Left hindlimb (tissue), 1 donor: ENCODE results near the gene AVPR1B.
A peak's percentile ranks its signal among the peaks of the same experiment; 100 is the strongest.

Experiments used
- DNase-seq: peaks from one replicate; pipeline ENCODE4 v3.0.0-alpha.2; 2018

Gene AVPR1B

DNA sequence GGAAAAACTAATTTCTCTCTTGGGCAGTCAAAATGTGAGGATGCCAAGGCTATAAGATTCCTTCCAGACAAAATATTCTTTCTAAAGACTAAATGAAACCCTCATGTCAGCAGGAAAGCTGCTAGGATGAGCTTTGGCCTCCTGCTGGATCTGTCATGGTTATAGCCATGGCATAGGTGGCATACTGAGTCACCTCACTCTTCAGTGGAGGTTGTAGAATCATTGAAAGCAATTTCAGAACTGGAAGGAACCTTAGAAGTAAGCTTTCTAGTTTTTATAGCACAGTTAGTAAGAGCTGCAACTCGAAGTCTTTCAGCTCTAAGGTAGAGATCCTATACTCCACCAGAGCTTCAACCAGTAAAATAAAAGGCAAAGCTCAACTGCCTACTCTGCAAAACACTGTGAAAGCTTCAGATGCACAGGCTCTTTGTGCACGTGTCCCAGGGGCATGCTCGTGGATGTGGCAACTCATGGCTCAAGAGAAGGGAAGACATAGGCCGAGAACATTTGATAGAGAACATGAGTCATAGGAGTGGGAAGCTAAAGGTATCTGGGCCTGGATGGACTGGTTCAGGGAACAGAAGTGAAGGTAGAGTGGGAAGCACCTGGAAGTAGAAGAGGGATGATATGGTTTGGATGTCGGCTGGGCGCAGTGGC lies 5.8 kb downstream of the AVPR1B start:
- no peak for DNase-seq

DNA sequence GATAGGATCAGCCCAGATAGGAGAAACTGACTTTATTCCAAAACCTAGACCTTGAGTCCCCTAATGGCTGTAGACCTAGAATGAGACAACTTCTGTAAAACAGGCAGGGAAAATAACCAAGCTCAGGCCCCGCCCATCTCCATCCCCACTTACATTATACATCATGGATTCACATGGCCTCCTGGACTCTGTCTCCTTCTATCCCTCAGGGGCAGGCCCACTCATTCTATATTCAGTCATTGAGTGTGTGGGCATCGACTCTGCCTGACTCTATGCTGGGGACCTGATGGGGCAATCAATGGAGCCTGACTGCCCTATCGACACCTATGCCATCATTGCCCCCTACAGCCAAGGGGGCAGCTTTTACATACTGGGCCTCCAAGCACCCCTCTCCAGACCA lies 6.4 kb downstream of the AVPR1B start:
- DNase-seq: no peak

DNA sequence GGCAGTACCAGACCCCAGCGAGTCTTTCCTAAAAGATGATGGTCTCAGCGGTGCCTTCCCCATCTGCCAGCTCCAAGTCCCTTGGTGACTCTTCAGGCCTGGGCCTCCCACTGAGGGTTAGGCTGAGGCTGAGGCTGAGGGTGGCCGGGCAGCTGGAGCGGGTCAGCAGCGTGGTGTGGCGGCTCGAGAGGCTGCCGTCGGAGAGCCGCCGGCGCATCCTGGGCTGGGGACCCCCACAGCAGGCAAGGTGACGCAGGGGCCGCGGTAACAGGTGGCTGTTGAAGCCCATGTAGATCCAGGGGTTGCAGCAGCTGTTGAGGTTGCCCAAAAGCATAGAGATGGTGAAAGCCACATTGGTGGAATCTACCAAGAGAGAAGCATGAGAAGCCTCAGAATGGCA lies 7.0 kb downstream of the AVPR1B start:
- DNase-seq: no peak

DNA sequence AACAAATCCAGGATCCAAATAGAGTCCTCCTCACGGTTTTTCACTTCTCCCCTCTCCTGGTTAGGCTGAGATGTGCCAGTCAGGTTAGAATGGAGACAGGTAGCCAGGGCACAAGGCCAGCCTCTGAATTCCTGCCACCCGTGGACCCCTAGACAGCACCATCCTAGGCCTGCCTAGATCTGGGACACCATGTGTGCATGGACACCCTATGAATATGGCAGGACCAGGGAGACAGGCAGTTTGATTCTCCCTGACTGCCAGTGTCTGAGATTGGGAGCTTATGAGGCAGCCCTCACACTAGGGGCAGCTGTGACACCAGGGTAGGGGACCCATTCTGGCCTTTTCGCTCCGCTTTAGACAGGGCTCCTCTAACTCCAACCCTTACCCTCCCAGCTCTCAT lies 7.5 kb downstream of the AVPR1B start:
- DNase-seq: no peak

DNA sequence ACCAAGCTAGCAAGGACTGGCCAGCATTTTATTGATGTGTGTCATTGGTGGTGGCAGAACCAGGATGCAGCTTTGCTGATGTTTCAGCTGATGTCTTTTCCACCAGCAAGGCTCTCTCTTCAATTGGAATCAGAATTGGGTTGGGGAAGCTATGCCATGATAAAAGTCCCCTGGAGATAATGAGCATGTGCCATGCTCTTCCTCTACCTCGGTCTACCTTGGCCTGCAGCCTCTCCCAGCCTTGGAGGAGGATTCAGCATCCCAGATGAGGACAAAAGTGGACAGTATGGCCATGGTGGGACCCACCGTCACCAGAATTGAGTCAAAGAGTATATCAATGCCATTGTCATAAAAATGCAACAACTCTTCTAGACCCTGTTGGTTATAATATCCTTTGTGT lies 8.6 kb downstream of the AVPR1B start:
- DNase-seq: no peak

DNA sequence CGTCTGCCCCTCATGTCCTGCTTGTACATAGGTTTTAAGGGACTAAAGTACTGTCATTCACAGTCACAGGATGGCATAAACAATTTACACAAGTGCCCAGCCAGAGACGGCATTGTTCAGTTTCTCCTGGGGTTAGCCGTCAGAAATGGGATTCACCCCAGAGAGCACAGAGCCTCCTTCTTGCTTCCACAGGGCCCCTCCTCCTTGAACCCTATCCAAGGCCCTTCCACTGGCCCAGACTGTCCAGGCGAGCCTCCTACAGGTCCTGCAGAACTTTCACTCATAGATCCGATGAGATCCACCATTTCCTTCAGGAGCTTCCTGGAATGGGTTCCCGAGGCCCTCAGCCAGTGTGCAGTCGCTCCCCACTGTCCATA lies 10.0 kb downstream of the AVPR1B start:
- no peak for DNase-seq

DNA sequence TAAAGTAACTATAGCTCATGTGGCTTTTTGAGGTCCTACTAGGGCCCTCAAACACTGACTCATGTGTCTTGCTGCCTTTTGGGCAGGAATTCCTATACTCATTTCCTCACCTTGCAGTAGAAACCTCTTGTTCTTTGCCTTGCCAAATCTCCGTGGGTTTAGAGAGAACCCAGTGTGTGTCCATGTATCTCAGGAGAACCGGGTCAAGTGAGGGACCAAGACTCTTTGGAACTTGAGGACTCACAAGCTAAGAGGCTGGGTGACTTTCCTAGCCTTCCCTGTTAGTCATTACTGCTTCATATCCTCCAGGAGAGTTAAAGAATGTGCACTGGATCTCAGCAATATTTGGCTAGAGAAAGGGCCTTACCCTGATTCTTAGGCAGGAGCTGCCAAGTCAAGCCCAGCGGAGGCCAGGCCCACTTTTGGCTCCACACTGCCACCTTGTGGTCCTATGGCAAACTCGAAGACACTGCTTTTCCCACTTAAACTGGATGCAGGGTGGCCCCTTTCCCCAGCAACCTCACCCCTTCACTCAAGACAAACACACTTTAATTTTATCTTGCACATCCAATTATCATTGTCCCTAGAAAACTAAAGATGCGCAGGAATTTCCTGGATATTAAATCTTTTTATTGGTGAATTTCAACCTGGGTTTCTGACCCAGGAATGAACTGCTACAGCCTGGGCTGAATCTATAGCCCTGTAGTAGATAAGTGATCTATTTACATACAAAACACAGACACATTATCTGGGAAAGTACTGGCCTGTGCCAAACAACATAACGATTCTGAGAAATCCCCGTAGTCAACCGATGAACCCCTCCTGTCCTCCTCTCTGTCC lies 10.6 kb downstream of the AVPR1B start:
- peak; percentile 89 for DNase-seq

DNA sequence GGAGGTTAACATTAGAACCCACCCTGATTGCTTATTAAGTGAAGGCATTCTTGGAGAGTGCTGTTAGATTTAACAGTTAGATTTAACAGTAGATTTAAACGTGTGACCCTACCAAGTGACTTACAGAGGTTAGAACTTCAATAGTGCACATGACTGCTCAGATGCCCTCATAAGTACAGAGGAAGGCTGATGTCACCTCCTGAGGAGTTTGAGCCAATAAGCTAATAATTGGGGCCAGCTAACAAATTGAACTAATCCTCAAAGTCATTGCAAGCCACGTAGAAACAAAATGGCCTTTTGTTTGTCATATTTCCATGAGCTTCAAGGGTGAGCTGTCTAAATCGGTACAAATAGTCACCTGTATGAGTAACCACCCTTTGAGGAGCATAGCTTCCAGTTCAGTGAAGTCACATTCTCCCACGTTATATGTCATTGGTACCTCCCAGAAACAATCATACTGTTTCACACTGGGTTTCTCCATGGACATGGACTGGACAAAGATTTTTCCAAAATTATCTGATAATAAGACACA lies 11.7 kb downstream of the AVPR1B start:
- DNase-seq: no peak

DNA sequence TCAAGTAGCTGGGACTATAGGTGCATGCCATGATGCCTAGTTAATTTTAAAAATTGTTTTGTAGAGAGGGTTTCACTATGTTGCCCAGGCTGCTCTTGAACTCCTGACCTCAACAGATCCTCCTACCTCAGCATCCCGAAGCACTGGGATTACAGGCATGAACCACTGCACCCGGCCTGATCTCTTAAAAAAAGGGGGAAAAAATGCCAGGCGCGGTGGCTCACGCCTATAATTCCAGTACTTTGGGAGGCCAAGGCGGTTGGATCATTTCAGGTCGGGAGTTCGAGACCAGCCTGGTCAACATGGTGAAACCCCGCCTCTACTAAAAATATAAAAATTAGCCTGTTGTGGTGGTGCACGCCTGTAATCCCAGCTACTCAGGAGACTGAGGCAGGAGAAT lies 13.2 kb downstream of the AVPR1B start:
- no peak for DNase-seq

DNA sequence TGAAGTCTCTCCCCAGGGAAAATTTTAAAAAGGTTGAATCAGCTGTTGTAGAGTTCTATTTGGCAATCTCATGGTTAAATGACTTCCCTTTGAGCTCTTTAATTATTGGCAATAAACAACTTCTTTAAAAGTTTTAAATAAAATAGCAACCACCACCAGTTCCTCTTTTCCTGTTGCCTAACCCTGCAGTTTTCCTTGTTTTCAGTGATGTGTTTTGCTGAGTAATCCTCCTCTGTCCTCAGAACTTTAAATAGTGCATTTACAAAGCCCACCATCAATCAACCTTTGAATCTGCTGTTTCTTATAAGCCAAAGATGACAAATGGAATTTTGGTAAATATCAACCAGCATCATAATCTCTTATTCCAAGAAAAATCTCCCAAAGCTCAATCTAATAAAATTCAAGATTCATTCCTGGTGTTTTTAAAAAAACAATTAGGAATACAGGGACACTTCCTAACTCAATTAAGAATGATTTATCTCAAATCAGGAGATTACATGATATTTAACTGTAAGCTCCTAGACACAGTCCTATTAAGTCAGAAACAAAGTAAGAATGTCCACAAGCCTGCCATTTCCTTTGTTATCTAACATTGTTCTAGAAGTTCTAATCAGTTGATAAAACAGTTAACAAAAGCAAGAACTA lies 14.8 kb downstream of the AVPR1B start:
- no peak for DNase-seq

DNA sequence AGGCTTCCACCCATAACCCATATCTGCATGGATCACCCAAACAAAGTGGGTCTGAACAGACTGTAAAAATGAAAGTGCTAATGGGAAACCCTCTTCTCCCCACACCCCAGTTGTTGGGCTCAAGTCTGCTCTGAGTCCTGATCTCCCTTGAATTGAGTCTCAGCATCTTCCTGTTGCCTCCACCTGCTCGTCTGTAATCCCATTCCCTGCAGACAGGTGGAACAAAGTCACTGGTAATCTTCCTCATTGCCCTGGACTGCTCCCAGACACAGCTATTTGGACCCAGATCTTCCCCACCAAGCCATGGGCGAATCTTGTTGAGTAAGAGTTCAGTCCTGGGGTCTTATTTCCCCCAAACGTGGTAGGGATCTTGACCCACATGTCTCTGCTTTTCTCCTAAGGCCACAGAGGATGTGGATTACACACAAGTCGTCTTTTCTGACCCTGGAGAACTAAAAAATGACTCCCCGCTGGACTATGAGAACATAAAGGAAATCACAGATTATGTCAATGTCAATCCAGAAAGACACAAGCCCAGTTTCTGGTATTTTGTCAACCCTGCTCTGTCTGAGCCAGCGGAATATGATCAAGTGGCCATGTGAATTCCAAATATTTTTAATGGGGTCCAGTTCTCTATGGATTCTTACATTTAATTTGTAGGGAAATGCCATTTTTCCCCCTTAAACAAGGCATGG lies 15.7 kb downstream of the AVPR1B start:
- DNase-seq: no peak

DNA sequence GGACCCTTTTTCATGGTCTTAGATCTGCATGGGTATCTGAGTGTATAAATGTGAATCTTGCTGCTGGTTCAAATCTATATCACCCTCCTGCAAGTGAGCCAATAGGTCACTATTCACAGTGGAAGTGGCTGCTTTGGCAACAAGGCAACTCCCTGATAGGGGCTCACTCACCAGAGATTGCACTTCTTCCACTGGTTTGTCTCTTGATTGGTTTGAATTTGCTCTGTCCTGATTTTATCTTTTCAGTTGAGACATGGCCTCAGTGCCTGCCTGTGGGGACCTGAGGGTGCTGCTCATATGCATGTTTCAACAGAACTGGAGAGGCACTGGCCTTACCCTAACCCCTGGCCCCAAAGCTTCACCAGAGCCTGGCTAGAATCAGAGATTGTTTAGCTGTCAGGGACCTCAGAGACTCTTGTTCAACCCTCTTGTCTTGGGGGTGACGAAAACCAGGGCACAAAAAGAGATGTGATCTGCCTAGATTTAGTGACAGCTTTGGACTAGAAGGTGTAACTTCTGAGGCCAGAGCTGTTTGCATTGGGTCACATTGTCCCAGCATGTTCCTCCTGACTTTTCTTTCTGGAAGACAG lies 16.9 kb downstream of the AVPR1B start:
- no peak for DNase-seq

DNA sequence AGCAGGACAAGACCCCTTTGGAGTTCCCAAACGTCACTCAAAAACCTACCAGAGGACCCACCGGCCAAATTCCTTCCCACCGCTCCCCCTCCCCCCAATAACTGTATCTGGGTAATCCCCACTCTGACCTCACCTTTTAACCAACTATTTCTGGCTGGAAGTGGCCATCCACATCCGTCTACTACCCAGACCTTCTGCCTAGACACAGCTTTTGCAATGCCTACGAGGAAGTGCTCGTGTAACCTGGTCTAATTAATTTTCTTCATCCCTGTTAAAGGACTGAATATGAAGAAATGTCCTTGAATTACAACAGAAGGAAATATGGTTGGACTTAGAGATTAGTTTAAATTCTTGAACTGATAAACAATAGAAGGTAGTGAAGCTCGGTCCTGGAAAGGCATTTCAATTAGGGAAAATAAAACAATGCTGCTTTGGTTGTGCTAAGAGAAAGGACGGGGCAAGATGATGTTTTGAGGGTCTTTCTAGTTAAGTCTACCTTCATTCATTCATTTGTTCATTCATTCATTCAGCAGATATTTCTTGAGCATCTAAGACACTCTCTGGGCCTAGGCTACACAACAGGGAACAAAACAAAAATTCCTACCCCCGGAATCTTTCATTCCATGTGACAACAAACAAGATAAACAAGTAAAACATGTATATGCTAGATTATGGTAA lies 18.8 kb downstream of the AVPR1B start:
- DNase-seq: no peak

DNA sequence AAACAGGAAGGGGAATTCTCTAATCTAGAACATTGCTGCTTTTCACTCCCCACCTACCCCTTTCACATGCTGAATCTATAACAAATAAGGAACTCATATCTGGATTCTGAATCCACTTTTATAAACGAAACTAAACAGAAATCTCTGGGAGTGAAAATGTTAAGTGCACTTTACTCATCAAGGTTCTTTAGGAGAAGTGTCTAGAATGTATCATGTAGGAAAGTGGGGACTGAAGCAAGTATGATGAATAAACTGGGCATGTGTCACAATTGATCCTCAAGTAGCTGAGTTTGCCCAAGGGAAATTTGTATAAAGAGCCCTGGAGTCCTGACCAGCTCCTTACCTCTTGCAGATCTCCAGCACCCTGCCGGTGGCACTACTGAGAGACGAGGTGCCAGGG lies 19.8 kb downstream of the AVPR1B start:
- DNase-seq: no peak

DNA sequence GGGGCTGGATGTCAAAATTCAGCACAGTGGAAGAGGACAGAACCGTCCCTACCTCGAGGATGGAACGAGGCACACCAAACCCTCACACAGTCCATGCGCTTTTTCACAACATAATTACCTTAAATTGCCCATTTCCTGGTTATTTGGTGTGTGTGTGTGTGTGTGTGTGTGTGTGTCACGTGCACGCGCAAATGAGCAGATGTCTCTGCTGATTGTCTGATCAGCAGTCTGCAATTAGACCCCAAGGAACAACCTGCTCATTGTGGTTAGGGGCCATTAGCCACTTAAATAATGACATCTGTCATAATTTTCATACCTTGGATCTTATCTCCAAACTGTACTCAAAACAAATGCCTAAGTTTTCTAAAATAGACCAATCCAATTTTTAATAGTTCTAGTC lies 23.2 kb downstream of the AVPR1B start:
- DNase-seq: no peak

DNA sequence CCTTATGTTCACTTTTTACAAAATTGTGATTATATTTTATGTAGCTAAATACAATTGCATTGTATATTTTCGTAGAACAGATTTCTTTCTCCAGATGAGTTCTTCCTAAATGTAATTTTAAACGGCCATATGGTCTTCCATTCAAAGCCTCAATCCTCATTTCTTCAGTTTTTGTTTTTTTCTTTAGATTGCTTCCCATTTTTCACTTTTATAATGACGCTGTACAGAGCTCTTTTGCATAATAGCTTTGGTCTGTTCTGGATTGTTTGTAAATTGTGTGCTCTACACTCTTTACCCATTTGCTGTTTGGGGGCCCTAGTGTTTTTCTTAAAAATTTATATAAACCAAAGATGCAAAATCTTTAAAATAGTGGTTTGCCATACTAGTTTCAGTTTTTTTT lies 27.8 kb downstream of the AVPR1B start:
- no peak for DNase-seq

DNA sequence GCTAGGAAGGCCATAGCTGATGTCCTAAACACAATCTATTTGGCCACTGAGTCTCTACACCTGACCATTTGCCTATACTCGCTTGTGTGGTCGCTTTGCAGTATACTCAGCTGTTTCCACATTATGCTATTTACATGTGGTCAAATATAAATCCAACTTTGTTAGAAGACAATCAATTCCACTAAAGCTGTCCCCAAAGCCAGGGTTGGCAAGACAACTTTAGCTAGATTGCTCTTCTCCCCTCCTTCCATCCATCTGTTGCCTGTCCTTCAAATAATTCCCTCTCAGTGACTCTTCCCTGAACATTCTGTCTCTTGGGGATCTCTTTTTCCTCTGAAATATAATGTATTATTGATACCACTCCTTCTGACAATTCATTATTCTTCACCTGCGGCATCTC lies 30.1 kb downstream of the AVPR1B start:
- DNase-seq: no peak

DNA sequence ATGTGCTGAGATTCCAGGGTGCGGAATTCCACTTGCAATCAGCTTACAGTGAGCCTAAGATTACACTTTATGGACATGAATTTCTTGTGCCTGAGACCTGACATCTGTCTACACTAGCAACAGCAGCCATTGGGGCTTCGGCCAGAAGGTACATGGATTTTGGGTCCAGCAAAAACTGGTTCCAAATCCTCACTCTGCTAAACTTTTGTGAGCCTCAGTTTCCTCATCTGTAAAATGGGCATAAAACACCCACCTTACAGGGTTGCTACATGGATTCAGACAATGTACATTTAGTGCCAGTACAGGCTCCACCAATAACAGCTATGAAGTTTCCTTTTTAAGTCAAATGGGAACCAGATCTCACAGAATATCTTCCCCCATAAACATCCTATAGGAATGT lies 33.4 kb downstream of the AVPR1B start:
- DNase-seq: no peak

DNA sequence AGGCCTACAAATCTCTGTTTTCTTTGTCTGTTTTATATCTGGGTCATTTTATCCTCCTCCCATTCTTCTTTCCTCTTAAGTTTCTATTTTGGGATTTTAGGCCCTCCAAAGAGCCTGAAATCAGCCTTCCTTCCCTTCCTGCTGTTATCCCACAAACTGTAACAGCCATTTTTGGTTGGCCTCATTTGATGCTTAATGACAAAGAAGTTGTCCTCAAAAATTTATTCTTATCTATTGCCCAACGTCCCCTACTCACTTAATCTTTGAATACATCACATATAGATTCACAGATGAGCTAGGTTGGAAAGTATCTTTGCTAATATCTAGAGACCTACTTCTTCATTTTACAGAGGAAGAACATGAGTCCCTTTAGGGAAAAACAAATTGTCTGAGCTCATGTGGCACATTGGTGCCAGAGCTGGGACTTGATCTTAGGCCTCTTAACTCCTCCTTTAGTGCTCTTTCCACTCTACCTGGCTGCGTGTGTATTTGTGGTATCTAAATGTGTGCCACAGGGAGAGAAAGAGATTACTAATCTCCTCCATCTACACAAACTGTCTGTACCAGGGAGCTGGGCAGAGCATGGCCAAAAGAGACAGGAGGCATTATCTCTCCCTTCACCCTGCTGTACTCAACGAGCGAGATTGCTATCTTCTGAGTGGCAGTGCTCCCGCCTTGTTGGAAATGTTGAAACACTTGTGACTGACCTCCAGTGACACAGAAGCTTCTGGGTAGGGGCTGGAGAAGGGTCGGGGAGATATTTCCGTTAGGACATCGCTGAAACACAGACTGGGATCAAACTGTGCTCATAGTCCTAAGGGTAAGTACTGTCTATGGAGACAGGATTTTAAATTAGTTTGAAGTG lies 34.1 kb downstream of the AVPR1B start:
- DNase-seq: no peak

DNA sequence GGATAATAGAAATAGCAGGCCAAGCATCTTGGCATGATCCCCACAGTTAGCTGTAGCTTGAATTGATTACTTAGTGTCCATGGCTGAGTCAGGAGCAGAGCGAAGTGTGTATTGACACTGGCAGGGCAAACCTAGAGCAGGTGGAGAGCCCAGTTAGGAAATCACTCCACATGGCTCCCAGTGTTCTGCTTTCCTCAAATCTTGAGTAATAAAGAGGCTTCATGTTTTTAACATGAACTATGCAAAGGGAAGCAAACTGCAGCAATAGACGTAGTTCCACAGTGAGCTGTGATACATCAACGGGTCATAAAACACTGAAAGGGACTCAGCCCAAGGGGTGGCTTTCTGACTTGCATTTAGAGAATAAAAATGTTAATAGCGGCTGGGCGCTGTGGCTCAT lies 35.3 kb downstream of the AVPR1B start:
- DNase-seq: no peak
